ENCODE results near the gene EEF2K.
A peak's percentile ranks its signal among the peaks of the same experiment; 100 is the strongest.

Gene EEF2K

DNA sequence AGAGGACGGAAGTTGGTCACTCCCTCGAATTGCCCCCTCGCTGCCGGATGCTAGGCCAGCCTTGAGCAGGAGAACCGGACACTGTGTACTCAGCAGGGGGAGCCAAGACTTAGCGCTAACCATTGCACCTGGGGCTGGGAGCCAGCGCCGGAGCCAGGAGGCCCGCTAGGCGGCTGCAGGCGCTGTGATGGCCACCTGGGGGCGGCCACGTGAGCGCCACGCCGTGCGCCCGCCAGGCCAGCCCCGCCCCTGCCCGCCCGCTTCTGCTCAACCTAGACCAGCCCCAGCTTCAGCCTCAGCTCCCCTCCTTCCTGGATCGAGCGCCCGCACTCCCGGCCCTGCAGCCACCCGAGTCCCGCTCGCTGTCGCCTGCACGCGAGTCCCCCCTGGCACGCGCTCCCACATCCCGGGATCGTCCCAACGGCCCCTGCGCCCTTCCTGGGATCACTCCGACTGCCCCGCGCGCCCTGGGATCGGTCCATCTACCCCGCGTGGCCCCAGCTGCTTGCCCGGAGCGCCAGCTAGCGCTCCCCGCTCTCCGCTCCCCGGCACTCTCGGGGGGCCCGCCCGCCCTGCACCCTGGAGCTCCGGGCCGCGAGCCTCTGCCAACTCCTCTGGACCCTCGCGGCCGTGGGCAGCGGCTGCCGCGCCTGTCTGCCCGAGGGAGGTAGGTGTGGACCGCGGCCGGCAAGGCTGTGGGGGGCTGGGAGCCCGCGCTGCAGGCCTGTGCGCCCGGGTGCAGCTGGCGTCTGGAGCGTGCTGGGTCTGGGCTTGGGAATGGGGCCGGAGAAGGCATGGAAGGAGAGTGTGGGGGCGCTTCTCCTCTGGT is at the start of gene EEF2K:
Gene EEF2K, plus strand, starts transcription at position 266 of the 829 bp plus-strand sequence. CDS start 19,452 bp downstream, outside the sequence.
- TF ChIP-seq, protein P1, sequence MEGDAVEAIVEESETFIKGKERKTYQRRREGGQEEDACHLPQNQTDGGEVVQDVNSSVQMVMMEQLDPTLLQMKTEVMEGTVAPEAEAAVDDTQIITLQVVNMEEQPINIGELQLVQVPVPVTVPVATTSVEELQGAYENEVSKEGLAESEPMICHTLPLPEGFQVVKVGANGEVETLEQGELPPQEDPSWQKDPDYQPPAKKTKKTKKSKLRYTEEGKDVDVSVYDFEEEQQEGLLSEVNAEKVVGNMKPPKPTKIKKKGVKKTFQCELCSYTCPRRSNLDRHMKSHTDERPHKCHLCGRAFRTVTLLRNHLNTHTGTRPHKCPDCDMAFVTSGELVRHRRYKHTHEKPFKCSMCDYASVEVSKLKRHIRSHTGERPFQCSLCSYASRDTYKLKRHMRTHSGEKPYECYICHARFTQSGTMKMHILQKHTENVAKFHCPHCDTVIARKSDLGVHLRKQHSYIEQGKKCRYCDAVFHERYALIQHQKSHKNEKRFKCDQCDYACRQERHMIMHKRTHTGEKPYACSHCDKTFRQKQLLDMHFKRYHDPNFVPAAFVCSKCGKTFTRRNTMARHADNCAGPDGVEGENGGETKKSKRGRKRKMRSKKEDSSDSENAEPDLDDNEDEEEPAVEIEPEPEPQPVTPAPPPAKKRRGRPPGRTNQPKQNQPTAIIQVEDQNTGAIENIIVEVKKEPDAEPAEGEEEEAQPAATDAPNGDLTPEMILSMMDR (IDR thresholded peaks at IDR 0.05; ENCODE audit: extremely low read depth, missing control alignments), result peak; percentile 79
- DNase-seq (ENCODE audit: low spot score), result peak; percentile 95

DNA sequence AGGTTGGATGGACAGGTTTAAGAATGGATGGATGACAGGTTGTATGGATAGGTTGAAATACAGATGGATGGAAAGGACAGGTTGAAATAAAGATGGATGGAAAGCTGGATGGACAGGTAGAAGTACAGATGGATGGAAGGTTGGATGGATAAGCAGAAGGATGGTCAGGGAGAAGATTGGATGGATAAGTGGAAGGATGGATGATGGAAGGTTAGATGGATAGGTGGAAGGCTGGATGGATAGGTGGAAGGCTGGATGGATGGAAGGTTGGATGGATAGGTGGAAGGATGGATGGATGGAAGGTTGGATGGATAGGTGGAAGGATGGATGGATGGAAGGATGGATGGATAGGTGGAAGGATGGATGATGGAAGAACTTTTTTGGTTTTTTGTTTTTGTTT is 44.7 kb upstream of the EEF2K start:
- TF ChIP-seq, protein P1 (IDR thresholded peaks at IDR 0.05; ENCODE audit: extremely low read depth, missing control alignments), result no peak
- DNase-seq (ENCODE audit: low spot score), result no peak

DNA sequence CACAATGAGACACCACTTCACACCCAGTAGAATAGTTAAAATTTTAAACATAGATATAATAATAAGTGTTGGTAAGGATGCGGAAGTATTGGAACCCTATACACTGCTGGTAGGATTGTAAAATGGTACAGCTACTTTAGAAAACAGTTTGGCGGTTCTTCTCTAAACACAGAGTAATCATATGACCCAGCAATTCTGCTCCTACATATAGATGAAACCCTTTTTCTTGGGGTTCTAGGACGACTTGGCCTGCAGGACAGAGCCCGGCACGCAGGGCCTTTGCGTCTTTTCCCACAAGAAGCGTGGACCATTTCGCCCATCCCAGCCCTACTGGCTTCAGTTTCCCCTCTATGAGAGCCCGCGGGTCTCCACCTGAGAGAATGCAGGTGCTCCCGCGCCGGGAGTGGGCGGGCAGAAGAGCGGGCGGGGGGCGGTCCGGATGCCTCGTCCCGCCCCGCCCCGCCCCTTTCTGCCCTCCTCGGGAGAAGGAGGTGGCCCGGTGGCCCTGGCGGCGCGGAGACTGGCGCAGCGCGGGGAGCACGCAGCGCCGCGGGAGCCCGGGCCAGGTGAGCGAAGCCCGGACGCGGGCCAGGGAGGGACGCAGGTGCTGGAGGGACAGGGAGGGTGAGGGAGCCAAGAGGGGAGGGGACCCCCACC is 44.0 kb upstream of the EEF2K start, which contains the start of gene SDR42E2:
Gene SDR42E2, plus strand, starts transcription at position 508 of the 657 bp plus-strand sequence. CDS start 3,077 bp downstream, outside the sequence.
- TF ChIP-seq, protein P1 (IDR thresholded peaks at IDR 0.05; ENCODE audit: extremely low read depth, missing control alignments), result no peak
- DNase-seq (ENCODE audit: low spot score), result peak; percentile 57

DNA sequence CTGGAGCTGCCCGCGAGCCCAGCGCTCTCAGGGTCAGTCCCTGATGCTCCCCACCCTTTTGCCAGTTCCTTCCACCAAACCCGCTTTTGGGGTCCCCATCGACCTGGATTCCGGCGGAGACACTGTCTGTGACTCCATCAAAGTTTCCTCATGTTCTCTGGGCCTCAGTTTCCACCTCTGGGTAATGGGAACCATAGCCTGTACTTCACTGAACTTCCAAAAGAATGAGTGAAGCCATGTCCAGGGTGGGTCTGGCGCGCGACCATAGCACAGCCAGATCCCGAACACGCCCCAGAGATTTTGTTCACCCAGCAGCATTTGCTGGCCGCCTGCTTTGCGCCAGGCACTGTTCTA is 43.4 kb upstream of the EEF2K start:
- TF ChIP-seq, protein P1 (IDR thresholded peaks at IDR 0.05; ENCODE audit: extremely low read depth, missing control alignments), result no peak
- no peak for DNase-seq (ENCODE audit: low spot score)

DNA sequence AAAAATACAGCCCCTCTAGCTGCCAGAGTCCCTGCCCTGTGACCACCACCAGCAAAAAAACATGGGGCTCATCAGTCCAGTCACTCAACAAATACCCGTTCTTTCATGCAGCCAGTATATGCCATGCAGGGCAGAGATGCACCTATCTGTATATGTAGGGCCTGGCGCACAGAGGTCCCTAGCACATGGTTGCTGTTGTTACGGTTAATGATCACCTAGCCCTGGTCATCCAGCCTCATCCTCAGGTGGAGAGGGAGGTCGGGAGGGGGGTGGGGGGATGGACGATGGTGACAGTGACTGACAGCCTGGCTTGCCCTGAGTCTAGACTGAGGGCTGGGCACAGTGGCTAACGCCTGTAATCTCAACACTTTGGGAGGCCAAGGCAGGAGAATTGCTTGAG is 42.3 kb upstream of the EEF2K start:
- TF ChIP-seq, protein P1 (IDR thresholded peaks at IDR 0.05; ENCODE audit: extremely low read depth, missing control alignments), result no peak
- no peak for DNase-seq (ENCODE audit: low spot score)

DNA sequence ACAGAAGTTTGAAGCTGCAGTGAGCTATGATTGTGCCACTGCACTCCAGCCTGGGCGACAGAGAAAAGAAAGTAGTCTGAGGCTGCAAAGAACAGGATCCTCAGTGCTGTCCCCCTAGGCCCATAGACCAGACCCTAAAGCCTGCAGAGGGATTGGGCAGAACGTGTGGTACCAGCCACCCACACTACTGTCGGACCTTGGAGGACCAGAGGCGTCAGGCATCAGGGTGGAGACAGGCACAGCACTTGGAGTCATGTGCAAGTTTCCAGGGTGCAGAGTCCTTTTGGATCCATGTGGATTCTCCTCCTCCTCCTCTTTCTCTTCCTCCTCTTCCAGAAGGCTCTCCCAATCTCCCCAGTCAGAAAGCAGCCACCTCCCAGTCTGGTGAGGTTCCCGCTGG is 41.6 kb upstream of the EEF2K start:
- TF ChIP-seq, protein P1 (IDR thresholded peaks at IDR 0.05; ENCODE audit: extremely low read depth, missing control alignments), result no peak
- no peak for DNase-seq (ENCODE audit: low spot score)

All from GM20000 (cell line).